GM13976 (cell line): ENCODE measurements around the gene SERPINB5.

ENCODE experiments used
- DNase-seq: peaks from one replicate; pipeline ENCODE4 v3.0.0; 2012; ENCODE audit warnings: low spot score
- CTCF ChIP-seq: IDR thresholded peaks from 2 replicates; pipeline ENCODE4 v1.5.1; 2012; ENCODE audit warnings: borderline replicate concordance, mild to moderate bottlenecking; ENCODE audit not compliant: insufficient read depth; ENCODE audit errors: extremely low read depth, missing control alignments, control extremely low read depth
- in situ Hi-C: fragments of 300-500 bp; cut with MboI; formaldehyde crosslinking; loops from one replicate; pipeline ENCODE4 v1.12.0; 2022; ENCODE audit warnings: low sequenced_read_pairs, mixed read lengths, inconsistent platforms; ENCODE audit not compliant: unreplicated experiment

SERPINB5 gene

GRCh38 chr18:63464434-63464833, 12.3 kb upstream of the SERPINB5 start:
- TF ChIP-seq CTCF = no peak
- no peak for DNase-seq
- in situ Hi-C loops = no loop called here

GRCh38 chr18:63465059-63465458, 11.7 kb upstream of the SERPINB5 start:
- TF ChIP-seq CTCF = no peak
- DNase-seq = no peak
- in situ Hi-C loops = no loop called here

GRCh38 chr18:63467699-63468098, 9.1 kb upstream of the SERPINB5 start:
- TF ChIP-seq CTCF = no peak
- in situ Hi-C loops = no loop called here

GRCh38 chr18:63468575-63468974, 8.2 kb upstream of the SERPINB5 start:
- no peak for DNase-seq
- in situ Hi-C loops = no loop called here

More at GRCh38 chr18:63467699-63468098, 9.1 kb upstream of the SERPINB5 start:
- DNase-seq = no peak

GRCh38 chr18:63470751-63471150, 6.0 kb upstream of the SERPINB5 start:
- DNase-seq = no peak
- in situ Hi-C loops = no loop called here
- no peak for TF ChIP-seq CTCF

More at GRCh38 chr18:63468575-63468974, 8.2 kb upstream of the SERPINB5 start:
- no peak for TF ChIP-seq CTCF

- TF ChIP-seq CTCF = no peak
- in situ Hi-C loops = no loop called here
- no peak for DNase-seq
These were observed 4.4 kb upstream of the SERPINB5 start for GRCh38 chr18:63472380-63472779.

- no peak for TF ChIP-seq CTCF
- in situ Hi-C loops = no loop called here
- no peak for DNase-seq
These were observed 442 bp downstream of the SERPINB5 start for GRCh38 chr18:63477200-63477599.
